K562 (cell line): ENCODE measurements around the gene KCTD21. TPM values are rescaled to one million over a fixed set of nuclear protein-coding genes. Genes with fewer than 3 reads are reported as not detected.

Experiments
- CHAMP1 ChIP-seq: fragments of 450-650 bp; IDR thresholded peaks from 2 replicates; pipeline ENCODE4 v1.6.1; 2016; ENCODE audit warnings: mild to moderate bottlenecking
- CTBP1 ChIP-seq: fragments of 450-650 bp; IDR thresholded peaks from 2 replicates; pipeline ENCODE4 v1.6.1; 2016; ENCODE audit warnings: borderline replicate concordance
- E2F6 ChIP-seq, 2 experiments: IDR thresholded peaks; 2 replicates each; pipeline ENCODE4 v1.6.1; 2011; ENCODE audit warnings: borderline replicate concordance in 1 of 2, control low read depth in 1 of 2, low read depth in 1 of 2, low read length in 1 of 2, mild to moderate bottlenecking in 1 of 2, mixed read lengths in 1 of 2, moderate library complexity in 1 of 2; ENCODE audit not compliant: insufficient read depth in 1 of 2, insufficient read length in 1 of 2, poor library complexity in 1 of 2, severe bottlenecking in 1 of 2; ENCODE audit errors: extremely low read depth in 1 of 2
- ETV6 ChIP-seq, 3 experiments: fragments of 150-350 bp in 1 of 3; sonication (generic) in 1 of 3; formaldehyde crosslinking in 1 of 3; IDR thresholded peaks; 2 replicates each; pipeline versions ENCODE4 v1.6.1 to v1.8.0; 2014 to 2022; ENCODE audit warnings: borderline replicate concordance in 2 of 3, low read depth in 2 of 3, antibody characterized with exemption in 1 of 3, low read length in 1 of 3, mild to moderate bottlenecking in 1 of 3, missing genetic modification reagents in 1 of 3
- FOXA1 ChIP-seq: fragments of 450-650 bp; IDR thresholded peaks from 2 replicates; pipeline ENCODE4 v1.6.1; 2016; ENCODE audit warnings: mild to moderate bottlenecking, borderline replicate concordance
- FOXP1 ChIP-seq: sonication (generic); formaldehyde crosslinking; IDR thresholded peaks from 2 replicates; pipeline ENCODE4 v1.8.0; 2022; ENCODE audit warnings: mild to moderate bottlenecking, missing genetic modification reagents
- GTF2E2 ChIP-seq: fragments of 200-800 bp; sonication (Bioruptor generic); IDR thresholded peaks from 2 replicates; pipeline ENCODE4 v1.6.1; 2016; ENCODE audit warnings: missing genetic modification characterization, missing compliant biosample characterization
- HOMEZ ChIP-seq: fragments of 250-450 bp; sonication (Bioruptor Pico); IDR thresholded peaks from 2 replicates; pipeline ENCODE4 v1.4.0; 2020; ENCODE audit warnings: mild to moderate bottlenecking, moderate library complexity
- JUN ChIP-seq, 2 experiments: sonication (generic) in 1 of 2; formaldehyde crosslinking in 1 of 2; IDR thresholded peaks; 2 replicates each; pipeline versions ENCODE4 v1.6.1 to v1.8.0; 2012 to 2022; ENCODE audit warnings: borderline replicate concordance in 2 of 2, mild to moderate bottlenecking in 2 of 2, improper control_type of control experiment in 1 of 2, low read depth in 1 of 2, low read length in 1 of 2, missing genetic modification reagents in 1 of 2
- MEIS2 ChIP-seq: fragments of 450-650 bp; IDR thresholded peaks from 2 replicates; pipeline ENCODE4 v1.6.1; 2014; ENCODE audit warnings: mild to moderate bottlenecking; ENCODE audit not compliant: partially characterized antibody
- NR0B1 ChIP-seq: fragments of 450-650 bp; IDR thresholded peaks from one replicate; pipeline ENCODE4 v1.6.1; 2018; ENCODE audit warnings: mild to moderate bottlenecking, moderate library complexity; ENCODE audit not compliant: partially characterized antibody
- POLR2G ChIP-seq: fragments of 200-400 bp; formaldehyde crosslinking; IDR thresholded peaks from 2 replicates; pipeline ENCODE4 v1.6.1; 2017; ENCODE audit warnings: low read depth, mild to moderate bottlenecking, antibody characterized with exemption, low read length, moderate library complexity
- POU5F1 ChIP-seq: fragments of 150-350 bp; IDR thresholded peaks from 2 replicates; pipeline ENCODE4 v1.6.1; 2014; ENCODE audit warnings: borderline replicate concordance, low read length, low read depth, mild to moderate bottlenecking; ENCODE audit not compliant: partially characterized antibody
- RAD51 ChIP-seq: fragments of 450-650 bp; IDR thresholded peaks from 2 replicates; pipeline ENCODE4 v1.7.1; 2016; ENCODE audit warnings: low read depth, mild to moderate bottlenecking, borderline replicate concordance
- RUNX1 ChIP-seq: sonication (generic); IDR thresholded peaks from 2 replicates; pipeline ENCODE4 v1.6.1; 2016; ENCODE audit warnings: antibody characterized with exemption, low read depth
- SMAD1 ChIP-seq: fragments of 150-350 bp; IDR thresholded peaks from 2 replicates; pipeline ENCODE4 v1.6.1; 2014; ENCODE audit warnings: low read length, low read depth; ENCODE audit not compliant: partially characterized antibody
- TBP ChIP-seq: optimal IDR thresholded peaks from 2 replicates; pipeline ENCODE3; 2011; ENCODE audit warnings: low read depth, low read length, improper control_type of control experiment
- ZNF253 ChIP-seq: fragments of 250-450 bp; sonication (Bioruptor Pico); conservative IDR thresholded peaks from 2 replicates; pipeline ENCODE4 v1.6.1; 2021; ENCODE audit warnings: mild to moderate bottlenecking
- polyA plus RNA-seq, 8 experiments: library from polyadenylated mRNA; depleted of rRNA in 4 of 8; stranded (reverse) in 5 of 8; unstranded in 3 of 8; fragments of >200 nt; fragmentation: Nextera tagmentation in 2 of 8; fragmentation: Illumina TruSeq in 1 of 8; extraction: Ambion mirVana in 2 of 8; extraction: Trizol in 1 of 8; gene quantifications; 2 replicates each; pipeline versions ENCODE4 v1.2.1 to v1.2.3, GENCODE V29; 2011 to 2014; ENCODE audit warnings: inconsistent platforms in 1 of 8, missing spikeins in 1 of 8
- total RNA-seq, 7 experiments: library from RNA; depleted of rRNA in 6 of 7; stranded (reverse); fragments of >200 nt in 6 of 7; fragmentation: Illumina TruSeq in 2 of 7; extraction: Trizol in 2 of 7; gene quantifications; 2 replicates each; pipeline versions ENCODE4 v1.2.1 to v1.2.3, GENCODE V29; 2011 to 2021; ENCODE audit warnings: low replicate concordance in 1 of 7

The KCTD21 gene
- total and polyA plus RNA-seq, 9 of the 15 experiments (the other 6 are each of a cell fraction or from before 2014, with no cell fraction given): 0.34 to 5.4 (median 1.9) TPM

- TF ChIP-seq JUN (IDR thresholded peaks at IDR 0.05; ENCODE audit: borderline replicate concordance, low read depth, low read length) (no peak; the same call in 1 of the 2 replicates), JUN (CRISPR knock-in tag; IDR thresholded peaks at IDR 0.05; ENCODE audit: borderline replicate concordance) (no peak), GTF2E2 (tag) (no peak), POU5F1 (peak; percentile 6), RUNX1 (no peak), FOXP1 (peak; percentile 26; the same call in 1 of the 2 replicates), TBP (peak; percentile 6), POLR2G (peak; percentile 79), CTBP1 (peak; percentile 73), ETV6 (IDR thresholded peaks at IDR 0.05; ENCODE audit: borderline replicate concordance in 1 of 2, low read depth in 2 of 2, low read length in 1 of 2) (no peak; a peak in 1 of 4 replicates), ETV6 (CRISPR knock-in tag; IDR thresholded peaks at IDR 0.05; ENCODE audit: borderline replicate concordance) (no peak), SMAD1 (no peak), RAD51 (no peak), E2F6 (IDR thresholded peaks at IDR 0.05; ENCODE audit: borderline replicate concordance in 1 of 2, extremely low read depth in 1 of 2, insufficient read depth in 1 of 2, insufficient read length in 1 of 2, low read depth in 1 of 2, low read length in 1 of 2, poor library complexity in 1 of 2, severe bottlenecking in 1 of 2) (no peak), HOMEZ (CRISPR knock-in tag) (no peak), ZNF253 (CRISPR knock-in tag) (no peak), MEIS2 (peak; percentile 43), NR0B1 (no peak), FOXA1 (no peak), CHAMP1 (no peak)
These were observed at the start of gene KCTD21, which contains the start of gene USP35 (continued) for GRCh38 chr11:78188286-78189173.
